ENCODE data around the gene ZNF580. TPM values are rescaled to one million over a fixed set of nuclear protein-coding genes. Genes with fewer than 3 reads are reported as not detected.

The ZNF580 gene
- total and polyA plus RNA-seq, 2 of the 13 experiments (the other 11 are each of a cell fraction or from before 2014, with no cell fraction given), result 4.4 to 6.0 TPM

- TF ChIP-seq, protein P1, sequence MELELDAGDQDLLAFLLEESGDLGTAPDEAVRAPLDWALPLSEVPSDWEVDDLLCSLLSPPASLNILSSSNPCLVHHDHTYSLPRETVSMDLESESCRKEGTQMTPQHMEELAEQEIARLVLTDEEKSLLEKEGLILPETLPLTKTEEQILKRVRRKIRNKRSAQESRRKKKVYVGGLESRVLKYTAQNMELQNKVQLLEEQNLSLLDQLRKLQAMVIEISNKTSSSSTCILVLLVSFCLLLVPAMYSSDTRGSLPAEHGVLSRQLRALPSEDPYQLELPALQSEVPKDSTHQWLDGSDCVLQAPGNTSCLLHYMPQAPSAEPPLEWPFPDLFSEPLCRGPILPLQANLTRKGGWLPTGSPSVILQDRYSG (CRISPR knock-in tag; IDR thresholded peaks at IDR 0.05), result no peak
- 0 out of 2 replicates have a peak, but pooled peaks have one; percentile 51 for TF ChIP-seq GTF3A (CRISPR knock-in tag; conservative IDR thresholded peaks at IDR 0.05)
- TF ChIP-seq KLF6 (CRISPR knock-in tag; IDR thresholded peaks at IDR 0.05), result no peak
- no peak for TF ChIP-seq SNAPC4 (CRISPR knock-in tag; IDR thresholded peaks at IDR 0.05)
- TF ChIP-seq ZNF564 (CRISPR knock-in tag; IDR thresholded peaks at IDR 0.05), result 0 out of 2 replicates have a peak, but pooled peaks have one; percentile 40
- TF ChIP-seq, protein P2, sequence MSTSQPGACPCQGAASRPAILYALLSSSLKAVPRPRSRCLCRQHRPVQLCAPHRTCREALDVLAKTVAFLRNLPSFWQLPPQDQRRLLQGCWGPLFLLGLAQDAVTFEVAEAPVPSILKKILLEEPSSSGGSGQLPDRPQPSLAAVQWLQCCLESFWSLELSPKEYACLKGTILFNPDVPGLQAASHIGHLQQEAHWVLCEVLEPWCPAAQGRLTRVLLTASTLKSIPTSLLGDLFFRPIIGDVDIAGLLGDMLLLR (CRISPR knock-in tag; IDR thresholded peaks at IDR 0.05), result no peak
- no peak for TF ChIP-seq TCF7 (IDR thresholded peaks at IDR 0.05; ENCODE audit: low read depth)
- TF ChIP-seq, protein P3, sequence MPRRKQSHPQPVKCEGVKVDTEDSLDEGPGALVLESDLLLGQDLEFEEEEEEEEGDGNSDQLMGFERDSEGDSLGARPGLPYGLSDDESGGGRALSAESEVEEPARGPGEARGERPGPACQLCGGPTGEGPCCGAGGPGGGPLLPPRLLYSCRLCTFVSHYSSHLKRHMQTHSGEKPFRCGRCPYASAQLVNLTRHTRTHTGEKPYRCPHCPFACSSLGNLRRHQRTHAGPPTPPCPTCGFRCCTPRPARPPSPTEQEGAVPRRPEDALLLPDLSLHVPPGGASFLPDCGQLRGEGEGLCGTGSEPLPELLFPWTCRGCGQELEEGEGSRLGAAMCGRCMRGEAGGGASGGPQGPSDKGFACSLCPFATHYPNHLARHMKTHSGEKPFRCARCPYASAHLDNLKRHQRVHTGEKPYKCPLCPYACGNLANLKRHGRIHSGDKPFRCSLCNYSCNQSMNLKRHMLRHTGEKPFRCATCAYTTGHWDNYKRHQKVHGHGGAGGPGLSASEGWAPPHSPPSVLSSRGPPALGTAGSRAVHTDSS (CRISPR knock-in tag; conservative IDR thresholded peaks at IDR 0.05), result no peak
- peak; percentile 27; the same call in 1 of the 2 replicates for TF ChIP-seq E2F1 (CRISPR knock-in tag; IDR thresholded peaks at IDR 0.05)
- no peak for TF ChIP-seq NR3C1 (CRISPR knock-in tag; IDR thresholded peaks at IDR 0.05)
- TF ChIP-seq ZNF34 (CRISPR knock-in tag; IDR thresholded peaks at IDR 0.05; ENCODE audit: borderline replicate concordance), result no peak
- 0 out of 2 replicates have a peak, but pooled peaks have one; percentile 32 for TF ChIP-seq ZBTB20 (CRISPR knock-in tag; IDR thresholded peaks at IDR 0.05; ENCODE audit: borderline replicate concordance, low read depth)
- TF ChIP-seq, protein P4, sequence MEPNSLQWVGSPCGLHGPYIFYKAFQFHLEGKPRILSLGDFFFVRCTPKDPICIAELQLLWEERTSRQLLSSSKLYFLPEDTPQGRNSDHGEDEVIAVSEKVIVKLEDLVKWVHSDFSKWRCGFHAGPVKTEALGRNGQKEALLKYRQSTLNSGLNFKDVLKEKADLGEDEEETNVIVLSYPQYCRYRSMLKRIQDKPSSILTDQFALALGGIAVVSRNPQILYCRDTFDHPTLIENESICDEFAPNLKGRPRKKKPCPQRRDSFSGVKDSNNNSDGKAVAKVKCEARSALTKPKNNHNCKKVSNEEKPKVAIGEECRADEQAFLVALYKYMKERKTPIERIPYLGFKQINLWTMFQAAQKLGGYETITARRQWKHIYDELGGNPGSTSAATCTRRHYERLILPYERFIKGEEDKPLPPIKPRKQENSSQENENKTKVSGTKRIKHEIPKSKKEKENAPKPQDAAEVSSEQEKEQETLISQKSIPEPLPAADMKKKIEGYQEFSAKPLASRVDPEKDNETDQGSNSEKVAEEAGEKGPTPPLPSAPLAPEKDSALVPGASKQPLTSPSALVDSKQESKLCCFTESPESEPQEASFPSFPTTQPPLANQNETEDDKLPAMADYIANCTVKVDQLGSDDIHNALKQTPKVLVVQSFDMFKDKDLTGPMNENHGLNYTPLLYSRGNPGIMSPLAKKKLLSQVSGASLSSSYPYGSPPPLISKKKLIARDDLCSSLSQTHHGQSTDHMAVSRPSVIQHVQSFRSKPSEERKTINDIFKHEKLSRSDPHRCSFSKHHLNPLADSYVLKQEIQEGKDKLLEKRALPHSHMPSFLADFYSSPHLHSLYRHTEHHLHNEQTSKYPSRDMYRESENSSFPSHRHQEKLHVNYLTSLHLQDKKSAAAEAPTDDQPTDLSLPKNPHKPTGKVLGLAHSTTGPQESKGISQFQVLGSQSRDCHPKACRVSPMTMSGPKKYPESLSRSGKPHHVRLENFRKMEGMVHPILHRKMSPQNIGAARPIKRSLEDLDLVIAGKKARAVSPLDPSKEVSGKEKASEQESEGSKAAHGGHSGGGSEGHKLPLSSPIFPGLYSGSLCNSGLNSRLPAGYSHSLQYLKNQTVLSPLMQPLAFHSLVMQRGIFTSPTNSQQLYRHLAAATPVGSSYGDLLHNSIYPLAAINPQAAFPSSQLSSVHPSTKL (CRISPR knock-in tag; IDR thresholded peaks at IDR 0.05), result peak; percentile 20; the same call in 1 of the 2 replicates
- 0 out of 2 replicates have a peak, but pooled peaks have one; percentile 9 for TF ChIP-seq BCL6 (CRISPR knock-in tag; IDR thresholded peaks at IDR 0.05)
- TF ChIP-seq TARDBP (CRISPR knock-in tag; IDR thresholded peaks at IDR 0.05), result peak; percentile 92
Measured at GRCh38 chr19:55653651-55654322, 13.0 kb downstream of the ZNF580 start (continued).
